Cardiac muscle cell (in vitro differentiated cells and primary cell): ENCODE measurements around the gene LIN7B. TPM values are rescaled to one million over a fixed set of nuclear protein-coding genes. Genes with fewer than 3 reads are reported as not detected.

Experiments
- DNase-seq, 2 donors: peaks; one replicate each; pipeline versions ENCODE4 v3.0.0 to v3.0.0-alpha.2; 2010 to 2017; ENCODE audit warnings: low read depth in 1 of 2, low spot score in 1 of 2
- H3K27ac ChIP-seq: fragments of 200-600 bp; sonication (generic); 2 replicates; pipeline ENCODE4 v1.5.1; 2016
- H3K27me3 ChIP-seq: fragments of 200-600 bp; sonication (generic); 2 replicates; pipeline ENCODE4 v1.6.0; 2016; ENCODE audit warnings: control low read depth
- H3K36me3 ChIP-seq: fragments of 200-600 bp; sonication (generic); 2 replicates; pipeline ENCODE4 v1.5.1; 2016; ENCODE audit warnings: control low read depth
- H3K4me1 ChIP-seq: fragments of 200-600 bp; sonication (generic); 2 replicates; pipeline ENCODE4 v1.8.1; 2017; ENCODE audit warnings: low read depth, mild to moderate bottlenecking, mixed run types
- H3K4me3 ChIP-seq: fragments of 200-600 bp; sonication (generic); 2 replicates; pipeline ENCODE4 v1.5.1; 2016; ENCODE audit warnings: mild to moderate bottlenecking
- H3K9me3 ChIP-seq: fragments of 200-600 bp; sonication (generic); 2 replicates; pipeline ENCODE4 v1.5.1; 2017; ENCODE audit warnings: low read depth, mild to moderate bottlenecking, control low read depth
- CTCF ChIP-seq: IDR thresholded peaks from 2 replicates; pipeline ENCODE4 v1.5.1; 2012; ENCODE audit warnings: low read depth, mild to moderate bottlenecking, low read length
- polyA plus RNA-seq: library from polyadenylated mRNA; unstranded; fragments of >200 nt; fragmentation: Nextera tagmentation; extraction: Ambion mirVana; gene quantifications from 2 replicates; pipeline ENCODE4 v1.2.1, GENCODE V29; 2016
- total RNA-seq: library from RNA; depleted of rRNA; stranded (reverse); fragments of >200 nt; gene quantifications from 2 replicates; pipeline ENCODE4 v1.2.3, GENCODE V29; 2016

The LIN7B gene
- total and polyA plus RNA-seq, 2 experiments from 2014 or later = 20.0 to 37.8 TPM

GRCh38 chr19:49091391-49092038 lies 22.7 kb upstream of the LIN7B start:
- Histone ChIP-seq H3K4me3 (no peak overlapping the region), H3K9me3 (no peaks in the 10 kb centered on the region), H3K27me3 (no peaks in the 10 kb centered on the region), H3K36me3 (peaks cover 55% of the 10 kb centered on the region), H3K4me1 (peaks cover 3% of the 10 kb centered on the region), H3K27ac (no peak overlapping the region)
- no peak for TF ChIP-seq CTCF
- no peak for DNase-seq

DNA sequence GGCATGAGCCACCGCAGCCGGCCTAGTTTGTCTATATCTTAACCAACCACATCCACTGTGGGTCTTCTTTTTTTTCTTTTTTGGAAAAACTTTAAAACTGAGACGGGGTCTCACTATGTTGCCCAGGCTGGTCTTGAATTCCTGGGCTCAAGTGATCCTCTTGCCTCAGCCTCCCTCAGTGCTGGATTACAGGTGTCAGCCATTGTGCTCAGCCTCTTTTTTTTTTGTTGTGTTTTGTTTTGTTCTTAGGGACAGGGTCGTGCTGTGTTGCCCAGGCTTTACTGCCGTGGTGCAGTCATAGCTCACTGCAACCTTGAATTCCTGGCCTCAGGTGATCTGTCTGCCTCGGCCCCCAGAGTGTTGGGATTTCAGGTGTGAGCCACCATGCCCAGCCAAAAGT lies 21.5 kb upstream of the LIN7B start:
- Histone ChIP-seq H3K4me1 (no peaks in the 10 kb centered on the region), H3K4me3 (no peak overlapping the region), H3K36me3 (peaks cover 67% of the 10 kb centered on the region), H3K27ac (no peak overlapping the region), H3K9me3 (no peaks in the 10 kb centered on the region), H3K27me3 (no peaks in the 10 kb centered on the region)
- no peak for TF ChIP-seq CTCF
- DNase-seq = no peak

GRCh38 chr19:49094505-49095482 lies 19.4 kb upstream of the LIN7B start:
- no peaks in the 10 kb centered on the region for H3K27me3 ChIP-seq
- peak overlapping the region; percentile 48 for H3K27ac ChIP-seq
- H3K9me3 ChIP-seq = no peaks in the 10 kb centered on the region
- H3K4me1 ChIP-seq = no peaks in the 10 kb centered on the region
- no peak overlapping the region for H3K4me3 ChIP-seq
- H3K36me3 ChIP-seq = peaks cover 72% of the 10 kb centered on the region
- DNase-seq = no peak
- no peak for TF ChIP-seq CTCF

GRCh38 chr19:49097453-49098288 lies 16.5 kb upstream of the LIN7B start:
- TF ChIP-seq CTCF = peak; percentile 99
- Histone ChIP-seq H3K4me3 (no peak overlapping the region), H3K27me3 (no peaks in the 10 kb centered on the region), H3K27ac (no peak overlapping the region), H3K4me1 (no peaks in the 10 kb centered on the region), H3K9me3 (no peaks in the 10 kb centered on the region), H3K36me3 (peaks cover 74% of the 10 kb centered on the region)
- DNase-seq = peak; percentile 76 to 82

- Histone ChIP-seq H3K4me1 (no peaks in the 10 kb centered on the region), H3K36me3 (peaks cover 67% of the 10 kb centered on the region)
Measured at GRCh38 chr19:49098795-49099194, 15.4 kb upstream of the LIN7B start.

More at GRCh38 chr19:49098795-49099194, 15.4 kb upstream of the LIN7B start:
- no peaks in the 10 kb centered on the region for H3K9me3 ChIP-seq
- H3K27me3 ChIP-seq = no peaks in the 10 kb centered on the region
- no peak overlapping the region for H3K4me3 ChIP-seq
- DNase-seq = no peak
- no peak overlapping the region for H3K27ac ChIP-seq
- no peak for TF ChIP-seq CTCF
